Stimulated activated CD8-positive, alpha-beta memory T cell treated with anti-CD3 and anti-CD28 coated beads, Interleukin-4, amount 100 ng/mL, for 24 hours (primary cell): ENCODE results near the gene ZNF33A.
"Not testable (repeated sequence)": the region's sequence is repeated elsewhere in the genome, so short reads cannot be mapped to it uniquely, and the experiment has no call there.

Experiments
- DNase-seq: peaks from one replicate; pipeline ENCODE4 v3.0.0-alpha.2; 2020; ENCODE audit warnings: low read depth

ZNF33A gene

DNA sequence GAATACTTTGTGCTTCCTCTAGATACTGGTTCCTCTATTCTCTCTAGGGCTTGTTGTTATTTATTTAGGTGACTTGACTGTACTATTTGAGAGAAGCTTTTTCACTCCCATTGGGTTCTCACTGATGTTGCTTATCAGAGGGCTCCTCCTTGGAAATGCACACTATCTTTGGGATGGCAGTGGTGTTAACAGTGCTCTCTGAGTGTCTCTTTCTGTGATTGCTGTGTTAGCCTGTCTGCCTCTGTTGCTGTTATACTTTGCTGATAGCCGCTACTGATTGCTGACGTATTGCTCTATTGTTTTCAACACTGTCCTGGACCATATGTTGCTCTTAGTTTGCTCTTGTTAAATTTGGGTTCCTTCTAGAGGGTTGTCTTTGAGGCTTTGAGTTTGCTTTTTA lies 34.7 kb downstream of the ZNF33A start:
- DNase-seq: no peak

DNA sequence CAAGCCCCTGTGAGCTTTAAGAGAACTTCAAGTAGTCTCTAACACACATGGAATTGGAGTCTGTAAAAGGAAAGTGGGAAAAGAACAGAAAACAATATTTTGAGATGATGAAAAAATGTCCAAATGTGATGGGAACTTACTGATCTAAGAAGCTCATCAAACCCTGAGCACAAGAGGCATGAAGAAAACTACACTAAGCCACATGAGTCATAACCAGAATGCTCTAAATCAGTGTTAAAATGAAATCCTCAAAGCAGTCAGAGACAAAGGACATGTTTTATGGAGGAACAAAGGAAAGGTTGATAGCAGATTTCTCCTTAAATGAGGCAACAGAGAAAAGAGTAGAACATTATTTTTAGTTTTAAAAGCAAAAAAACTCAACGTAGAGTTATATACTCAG lies 37.2 kb downstream of the ZNF33A start:
- no peak for DNase-seq

DNA sequence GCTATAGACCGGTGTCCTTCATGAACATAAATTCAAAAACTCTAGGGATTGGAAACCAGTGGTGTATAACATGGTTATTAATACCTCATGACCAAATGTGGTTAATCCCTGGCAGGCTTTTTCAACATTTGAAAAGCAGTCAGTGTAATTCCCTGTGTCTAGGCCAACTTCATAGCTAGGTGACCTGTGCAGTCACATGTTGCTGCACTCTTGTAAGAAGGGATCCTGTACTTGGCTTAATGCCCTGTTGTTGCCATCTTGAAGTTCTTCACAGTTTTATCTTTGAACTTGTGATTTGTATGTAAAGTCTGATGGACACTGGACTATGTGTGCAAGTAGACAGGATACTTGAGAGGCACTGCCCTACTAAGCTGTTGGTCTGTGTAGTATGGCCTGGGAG lies 39.7 kb downstream of the ZNF33A start:
- no peak for DNase-seq

GRCh38 chr10:38054361-38054797 lies 43.9 kb downstream of the ZNF33A start:
- DNase-seq: no peak

DNA sequence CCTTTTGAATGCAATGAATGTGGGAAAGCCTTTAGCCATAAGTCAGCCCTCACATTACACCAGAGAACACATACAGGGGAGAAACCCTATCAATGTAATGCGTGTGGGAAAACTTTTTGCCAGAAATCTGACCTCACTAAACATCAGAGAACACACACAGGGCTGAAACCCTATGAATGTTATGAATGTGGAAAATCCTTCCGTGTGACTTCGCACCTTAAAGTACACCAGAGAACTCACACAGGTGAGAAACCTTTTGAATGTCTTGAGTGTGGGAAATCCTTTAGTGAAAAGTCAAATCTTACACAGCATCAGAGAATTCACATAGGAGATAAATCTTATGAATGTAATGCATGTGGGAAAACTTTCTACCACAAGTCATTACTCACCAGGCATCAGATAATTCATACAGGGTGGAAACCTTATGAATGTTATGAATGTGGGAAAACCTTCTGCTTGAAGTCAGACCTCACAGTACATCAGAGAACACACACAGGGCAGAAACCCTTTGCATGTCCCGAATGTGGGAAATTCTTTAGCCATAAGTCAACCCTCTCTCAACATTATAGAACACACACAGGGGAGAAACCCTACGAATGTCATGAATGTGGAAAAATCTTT lies 44.9 kb downstream of the ZNF33A start:
- not testable (repeated sequence) for DNase-seq

GRCh38 chr10:38069663-38070062 lies 59.2 kb downstream of the ZNF33A start:
- DNase-seq: not testable (repeated sequence)

- DNase-seq: no peak
Observed at GRCh38 chr10:38070501-38070900, 60.0 kb downstream of the ZNF33A start.

- no peak for DNase-seq
Observed at GRCh38 chr10:38072552-38072951, 62.1 kb downstream of the ZNF33A start.

- DNase-seq: no peak
Observed at GRCh38 chr10:38076687-38077086, 66.2 kb downstream of the ZNF33A start.

DNA sequence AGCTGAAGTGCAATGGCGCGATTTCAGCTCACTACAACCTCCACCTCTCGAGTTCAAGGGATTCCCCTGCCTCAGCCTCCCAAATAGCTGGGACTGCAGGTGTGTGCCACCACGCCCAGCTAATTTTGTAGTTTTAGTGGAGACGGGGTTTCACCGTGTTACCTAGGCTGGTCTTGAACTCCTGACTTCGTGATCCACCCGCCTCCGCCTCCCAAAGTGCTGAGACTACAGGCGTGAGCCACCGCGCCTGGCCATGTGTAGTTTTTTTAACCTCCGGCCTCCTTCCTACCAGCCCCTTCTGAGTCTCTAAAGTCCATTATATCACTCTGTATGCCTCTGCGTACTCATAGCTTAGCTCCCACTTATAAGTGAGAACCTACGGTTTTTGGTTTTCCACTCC lies 82.8 kb downstream of the ZNF33A start:
- not testable (repeated sequence) for DNase-seq

DNA sequence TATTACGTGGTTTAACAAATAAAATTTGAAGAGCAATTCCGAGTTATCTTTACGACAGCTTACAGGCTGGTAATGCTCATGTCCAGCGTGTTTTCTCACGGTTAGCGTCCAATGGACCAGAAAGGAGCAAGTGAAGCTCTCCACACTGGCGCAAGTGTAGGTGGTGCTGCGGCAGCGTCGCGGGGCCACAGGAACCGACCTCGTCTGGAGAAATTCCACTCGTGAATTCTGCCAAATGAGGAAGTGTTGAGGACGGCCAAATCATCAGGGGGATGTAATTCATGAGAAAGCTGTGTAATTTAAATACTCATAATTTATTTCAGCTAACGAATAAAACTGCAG lies 83.3 kb downstream of the ZNF33A start:
- DNase-seq: no peak

GRCh38 chr10:38094158-38094926 lies 83.9 kb downstream of the ZNF33A start, which contains the start of gene ZNF37A:
TSS of gene ZNF37A (plus strand) at chr10:38094337. CDS start at chr10:38096618, 2,281 bp downstream.
- DNase-seq: peak; percentile 83

DNA sequence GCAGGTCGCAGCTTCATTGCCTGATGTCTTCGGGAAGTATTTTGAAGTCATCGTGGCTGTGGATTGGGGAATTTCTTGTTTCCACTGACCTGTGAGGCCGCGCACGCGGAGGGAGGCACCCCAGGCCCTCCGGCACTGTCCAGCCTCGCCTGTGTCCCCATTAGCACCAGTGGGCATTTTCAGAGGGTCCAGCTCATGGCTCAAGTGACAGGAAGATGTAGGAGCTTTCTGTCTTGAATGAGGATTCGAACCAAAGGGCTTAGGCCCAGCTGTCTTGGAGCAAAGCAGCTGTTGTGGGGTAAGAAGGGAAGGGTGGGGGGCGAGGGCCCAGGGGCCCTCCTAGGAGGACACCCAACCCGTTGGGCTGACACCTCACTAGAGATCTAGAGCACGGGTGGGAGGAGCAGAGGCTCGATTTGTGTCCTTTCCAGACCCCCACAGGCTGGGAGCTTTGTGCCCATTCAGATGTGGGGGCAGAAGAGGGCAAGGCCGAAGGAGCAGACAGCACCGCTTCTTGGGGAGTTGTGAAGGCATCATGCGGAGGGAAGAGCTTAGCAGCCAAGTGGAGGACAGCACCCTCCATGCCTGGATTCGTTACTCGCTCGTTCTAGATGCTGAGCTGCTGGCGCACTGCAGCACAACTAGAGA lies 84.6 kb downstream of the ZNF33A start:
- DNase-seq: no peak

- DNase-seq: no peak
Observed at GRCh38 chr10:38102880-38103279, 92.4 kb downstream of the ZNF33A start.

DNA sequence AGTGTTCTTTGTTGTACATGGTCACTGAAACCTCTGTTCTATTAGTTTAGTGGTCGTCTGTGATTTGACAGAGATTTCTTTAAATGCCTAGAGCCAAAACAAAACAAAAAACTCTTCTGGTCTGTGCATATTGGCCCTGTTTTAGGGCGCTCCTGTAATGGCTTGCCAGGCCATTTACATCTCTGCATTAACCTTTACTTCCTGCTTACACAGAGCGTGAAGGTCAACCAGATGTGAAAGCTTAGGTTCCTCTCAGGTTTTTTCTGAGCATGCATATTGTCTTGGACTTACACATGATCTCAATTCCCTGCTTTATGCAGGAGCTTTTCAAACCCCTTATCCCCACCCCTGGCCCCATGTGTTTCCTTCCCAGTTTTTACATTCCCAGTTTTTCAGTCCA lies 93.3 kb downstream of the ZNF33A start:
- no peak for DNase-seq

GRCh38 chr10:38112159-38112558 lies 101.7 kb downstream of the ZNF33A start:
- DNase-seq: no peak
